Measurements from ENCODE around the gene NOXA1.

NOXA1 gene

DNA sequence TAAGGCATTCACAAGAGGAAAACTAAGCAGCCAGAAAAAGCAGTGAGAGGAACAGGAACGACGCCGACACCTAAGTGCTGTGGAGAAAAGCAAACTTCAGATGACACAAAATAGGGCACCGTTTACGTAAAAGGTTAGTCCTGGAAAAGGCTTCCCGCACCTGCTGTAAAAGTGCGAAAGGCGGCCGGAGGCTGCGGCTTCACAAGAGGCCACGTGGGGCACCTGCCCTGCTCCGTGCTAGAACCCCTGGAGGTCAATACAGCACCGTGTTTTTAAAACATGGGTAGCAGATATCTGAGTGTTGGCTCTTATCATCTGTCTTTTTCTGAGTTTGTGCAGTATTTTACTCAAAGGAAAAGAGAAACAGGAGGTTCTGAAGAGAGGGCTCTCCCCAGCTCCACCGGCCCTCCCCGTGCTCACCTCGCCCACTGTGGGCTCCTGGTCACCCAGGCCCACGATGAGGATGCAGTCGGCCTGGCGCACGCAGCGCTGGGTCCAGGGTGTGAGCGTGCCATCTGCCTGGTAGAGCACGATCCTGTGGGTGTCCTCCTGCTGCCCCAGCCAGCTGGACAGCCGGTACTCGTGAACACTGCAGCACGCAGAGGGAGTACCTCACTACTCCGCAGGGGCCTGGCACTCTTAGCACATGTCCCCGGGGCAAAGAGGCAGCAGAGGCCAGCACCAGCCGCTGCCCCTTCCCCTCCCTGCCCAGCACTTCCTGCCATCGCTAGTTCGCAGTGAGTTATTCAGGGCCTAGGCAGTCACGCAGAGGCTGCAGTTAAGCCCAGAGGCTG, 56.9 kb downstream of the NOXA1 start:
- TF ChIP-seq CTCF (IDR thresholded peaks at IDR 0.05; ENCODE audit: borderline replicate concordance, insufficient read depth, low read depth, low read length) = no peak
- no peak overlapping the region for H3K4me3 ChIP-seq (ENCODE audit: low read depth, low read length)

GRCh38 chr9:137480686-137481683, 57.8 kb downstream of the NOXA1 start:
- no peak overlapping the region for H3K4me3 ChIP-seq (ENCODE audit: low read depth, low read length)
- no peak for TF ChIP-seq CTCF (IDR thresholded peaks at IDR 0.05; ENCODE audit: borderline replicate concordance, insufficient read depth, low read depth, low read length)

GRCh38 chr9:137482094-137482781, 59.0 kb downstream of the NOXA1 start:
- no peak for TF ChIP-seq CTCF (IDR thresholded peaks at IDR 0.05; ENCODE audit: borderline replicate concordance, insufficient read depth, low read depth, low read length)
- H3K4me3 ChIP-seq (ENCODE audit: low read depth, low read length) = no peak overlapping the region
